ENCODE measurements around the gene BTBD16.

The BTBD16 gene

DNA sequence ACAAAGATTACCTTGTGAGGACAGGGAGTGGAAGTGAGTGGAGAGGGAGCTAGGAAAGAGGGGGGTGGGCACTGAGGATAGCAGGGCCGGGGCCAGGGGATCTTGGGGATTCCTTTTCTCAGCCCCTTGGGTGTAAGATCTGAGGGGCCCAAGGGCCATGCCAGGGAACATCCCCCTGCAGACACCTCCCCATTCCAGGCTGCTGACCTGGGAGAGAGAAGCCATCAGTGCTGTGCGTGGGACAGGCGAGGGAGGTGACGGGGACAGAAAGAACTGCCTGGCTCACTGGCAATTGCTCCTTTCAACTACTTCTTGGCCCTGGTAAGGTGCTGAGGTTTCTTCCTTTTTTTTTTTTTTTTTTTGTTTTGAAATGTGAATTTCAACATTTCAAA, 12.0 kb upstream of the BTBD16 start:
- no peak overlapping the region for H3K4me3 ChIP-seq (ENCODE audit: low read length)
- H3K4me1 ChIP-seq (ENCODE audit: low read length), result no peaks in the 10 kb centered on the region
- no peak overlapping the region for H3K9ac ChIP-seq (ENCODE audit: low read length)
- H4K20me1 ChIP-seq (ENCODE audit: insufficient read depth, low read length), result no peaks in the 10 kb centered on the region
- no peak overlapping the region for H3K4me2 ChIP-seq (ENCODE audit: low read length)
- H3K9me3 ChIP-seq (ENCODE audit: insufficient read depth, low read length), result no peaks in the 10 kb centered on the region
- H3K36me3 ChIP-seq (replicated peaks; ENCODE audit: low read depth, low read length), result no peaks in the 10 kb centered on the region
- H3K79me2 ChIP-seq (ENCODE audit: low read length), result no peaks in the 10 kb centered on the region
- no peak overlapping the region for H2AFZ ChIP-seq (ENCODE audit: low read depth, low read length)
- H3K27me3 ChIP-seq (ENCODE audit: low read depth, low read length), result peaks cover 12% of the 10 kb centered on the region
- no peak overlapping the region for H3K27ac ChIP-seq (ENCODE audit: low read length)
- no peak for TF ChIP-seq EZH2phosphoT487 (IDR thresholded peaks at IDR 0.05; ENCODE audit: low read depth)
- TF ChIP-seq, protein P1, sequence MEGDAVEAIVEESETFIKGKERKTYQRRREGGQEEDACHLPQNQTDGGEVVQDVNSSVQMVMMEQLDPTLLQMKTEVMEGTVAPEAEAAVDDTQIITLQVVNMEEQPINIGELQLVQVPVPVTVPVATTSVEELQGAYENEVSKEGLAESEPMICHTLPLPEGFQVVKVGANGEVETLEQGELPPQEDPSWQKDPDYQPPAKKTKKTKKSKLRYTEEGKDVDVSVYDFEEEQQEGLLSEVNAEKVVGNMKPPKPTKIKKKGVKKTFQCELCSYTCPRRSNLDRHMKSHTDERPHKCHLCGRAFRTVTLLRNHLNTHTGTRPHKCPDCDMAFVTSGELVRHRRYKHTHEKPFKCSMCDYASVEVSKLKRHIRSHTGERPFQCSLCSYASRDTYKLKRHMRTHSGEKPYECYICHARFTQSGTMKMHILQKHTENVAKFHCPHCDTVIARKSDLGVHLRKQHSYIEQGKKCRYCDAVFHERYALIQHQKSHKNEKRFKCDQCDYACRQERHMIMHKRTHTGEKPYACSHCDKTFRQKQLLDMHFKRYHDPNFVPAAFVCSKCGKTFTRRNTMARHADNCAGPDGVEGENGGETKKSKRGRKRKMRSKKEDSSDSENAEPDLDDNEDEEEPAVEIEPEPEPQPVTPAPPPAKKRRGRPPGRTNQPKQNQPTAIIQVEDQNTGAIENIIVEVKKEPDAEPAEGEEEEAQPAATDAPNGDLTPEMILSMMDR (IDR thresholded peaks at IDR 0.05; ENCODE audit: low read depth, low read length), result no peak

DNA sequence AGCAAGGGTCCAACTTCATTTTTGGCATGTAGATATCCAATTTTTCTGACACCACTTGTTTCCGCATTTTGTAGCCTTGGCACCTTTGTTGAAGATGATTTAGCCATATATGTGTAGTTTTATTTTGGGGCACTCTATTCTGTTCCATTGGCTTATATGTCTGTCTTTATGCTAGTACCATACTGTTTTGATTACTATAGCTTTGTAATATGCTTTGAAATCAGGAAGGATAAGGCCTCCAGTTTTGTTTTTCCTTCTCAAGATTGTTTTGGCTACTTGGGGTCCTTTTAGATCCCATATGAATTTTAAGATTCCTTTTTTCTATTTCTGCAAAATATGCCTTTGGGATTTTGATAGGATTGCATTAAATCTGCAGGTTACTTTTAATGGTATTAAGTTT, 9.5 kb upstream of the BTBD16 start:
- H3K27ac ChIP-seq (ENCODE audit: low read length), result no peak overlapping the region

DNA sequence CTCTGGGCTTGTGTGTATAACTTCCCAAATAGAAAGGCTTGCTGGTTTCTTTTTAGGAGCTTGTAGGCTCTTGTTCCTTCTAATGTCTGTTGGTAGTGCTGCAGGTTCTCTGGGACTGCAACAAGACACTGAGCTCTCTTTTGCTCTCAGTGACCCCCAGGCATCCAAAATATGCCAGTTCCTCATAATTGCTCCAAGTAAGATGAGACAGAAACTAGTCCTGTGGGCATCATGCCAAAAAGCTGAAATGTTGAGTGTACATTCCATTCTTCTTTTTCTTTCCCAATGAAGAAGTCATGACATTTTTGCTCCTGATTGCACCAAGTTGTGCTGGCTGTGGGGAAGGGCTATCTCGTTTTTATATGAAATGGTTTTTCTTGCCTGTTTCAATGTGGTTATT, 7.1 kb upstream of the BTBD16 start:
- Histone ChIP-seq H3K27me3 (ENCODE audit: low read depth, low read length) (peaks cover 13% of the 10 kb centered on the region), H3K4me1 (ENCODE audit: low read length) (peaks cover 9% of the 10 kb centered on the region; the same call in 1 of the 2 replicates), H4K20me1 (ENCODE audit: insufficient read depth, low read length) (no peaks in the 10 kb centered on the region), H3K79me2 (ENCODE audit: low read length) (no peaks in the 10 kb centered on the region), H2AFZ (ENCODE audit: low read depth, low read length) (no peak overlapping the region), H3K4me2 (ENCODE audit: low read length) (no peak overlapping the region), H3K36me3 (replicated peaks; ENCODE audit: low read depth, low read length) (no peaks in the 10 kb centered on the region), H3K4me3 (ENCODE audit: low read length) (no peak overlapping the region), H3K9me3 (ENCODE audit: insufficient read depth, low read length) (no peaks in the 10 kb centered on the region), H3K9ac (ENCODE audit: low read length) (no peak overlapping the region), H3K27ac (ENCODE audit: low read length) (no peak overlapping the region)
- TF ChIP-seq, protein P1 (IDR thresholded peaks at IDR 0.05; ENCODE audit: low read depth, low read length), result no peak
- TF ChIP-seq EZH2phosphoT487 (IDR thresholded peaks at IDR 0.05; ENCODE audit: low read depth), result no peak

More for the DNA sequence above, 9.5 kb upstream of the BTBD16 start:
- H3K9me3 ChIP-seq (ENCODE audit: insufficient read depth, low read length), result no peaks in the 10 kb centered on the region
- peaks cover 9% of the 10 kb centered on the region; the same call in 1 of the 2 replicates for H3K4me1 ChIP-seq (ENCODE audit: low read length)
- H3K9ac ChIP-seq (ENCODE audit: low read length), result no peak overlapping the region
- no peak overlapping the region for H2AFZ ChIP-seq (ENCODE audit: low read depth, low read length)
- H3K79me2 ChIP-seq (ENCODE audit: low read length), result no peaks in the 10 kb centered on the region
- H4K20me1 ChIP-seq (ENCODE audit: insufficient read depth, low read length), result no peaks in the 10 kb centered on the region
- TF ChIP-seq, protein P1 (IDR thresholded peaks at IDR 0.05; ENCODE audit: low read depth, low read length), result no peak
- no peak for TF ChIP-seq EZH2phosphoT487 (IDR thresholded peaks at IDR 0.05; ENCODE audit: low read depth)
- H3K4me3 ChIP-seq (ENCODE audit: low read length), result no peak overlapping the region
- peaks cover 13% of the 10 kb centered on the region for H3K27me3 ChIP-seq (ENCODE audit: low read depth, low read length)
- H3K4me2 ChIP-seq (ENCODE audit: low read length), result no peak overlapping the region
- no peaks in the 10 kb centered on the region for H3K36me3 ChIP-seq (replicated peaks; ENCODE audit: low read depth, low read length)

DNA sequence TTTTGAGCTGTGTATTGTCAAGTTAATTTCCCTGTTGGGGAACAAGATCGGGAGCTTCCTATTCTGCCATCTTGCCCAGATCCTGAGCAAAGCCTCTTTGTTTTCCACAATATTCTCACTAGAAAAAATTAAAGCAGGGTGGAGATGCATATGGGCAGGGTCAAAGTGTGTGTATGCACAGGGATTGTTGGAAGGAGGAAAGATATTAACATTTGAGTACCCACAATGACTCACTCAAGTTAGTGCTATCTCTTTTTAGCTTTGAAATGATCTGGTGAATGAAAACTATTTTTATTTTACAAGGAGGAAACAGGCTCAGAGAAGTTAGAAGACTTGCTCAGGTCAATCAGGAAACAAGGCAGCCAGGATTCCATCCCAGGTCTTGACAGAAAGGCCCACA, 6.7 kb upstream of the BTBD16 start:
- peaks cover 13% of the 10 kb centered on the region for H3K27me3 ChIP-seq (ENCODE audit: low read depth, low read length)

More for the DNA sequence above, 6.7 kb upstream of the BTBD16 start:
- no peak overlapping the region for H3K4me3 ChIP-seq (ENCODE audit: low read length)
- TF ChIP-seq, protein P1 (IDR thresholded peaks at IDR 0.05; ENCODE audit: low read depth, low read length), result no peak
- TF ChIP-seq EZH2phosphoT487 (IDR thresholded peaks at IDR 0.05; ENCODE audit: low read depth), result no peak
- no peak overlapping the region for H2AFZ ChIP-seq (ENCODE audit: low read depth, low read length)
- H3K79me2 ChIP-seq (ENCODE audit: low read length), result no peaks in the 10 kb centered on the region
- H3K9me3 ChIP-seq (ENCODE audit: insufficient read depth, low read length), result no peaks in the 10 kb centered on the region
- H3K27ac ChIP-seq (ENCODE audit: low read length), result no peak overlapping the region
- peaks cover 9% of the 10 kb centered on the region; the same call in 1 of the 2 replicates for H3K4me1 ChIP-seq (ENCODE audit: low read length)
- H3K36me3 ChIP-seq (replicated peaks; ENCODE audit: low read depth, low read length), result no peaks in the 10 kb centered on the region
- no peak overlapping the region for H3K4me2 ChIP-seq (ENCODE audit: low read length)
- no peak overlapping the region for H3K9ac ChIP-seq (ENCODE audit: low read length)
- no peaks in the 10 kb centered on the region for H4K20me1 ChIP-seq (ENCODE audit: insufficient read depth, low read length)

All from OCI-LY3 (cell line).